Loucy (cell line): ENCODE data around the gene NUDT9.

Experiments used
- H2AFZ ChIP-seq: fragments of 200-600 bp; sonication (generic); 2 replicates; pipeline ENCODE4 v1.6.0; 2016; ENCODE audit warnings: antibody characterized with exemption, mild to moderate bottlenecking, low read length, moderate library complexity
- H3F3A ChIP-seq: fragments of 200-600 bp; 2 replicates; pipeline ENCODE4 v1.6.0; 2016; ENCODE audit warnings: antibody characterized with exemption, low read depth, mild to moderate bottlenecking
- H3K27me3 ChIP-seq: fragments of 200-600 bp; sonication (generic); 2 replicates; pipeline ENCODE4 v1.6.1; 2014; ENCODE audit warnings: low read length, mild to moderate bottlenecking; ENCODE audit not compliant: insufficient read depth, poor library complexity, severe bottlenecking
- H3K36me3 ChIP-seq: fragments of 200-600 bp; sonication (generic); 2 replicates; pipeline ENCODE4 v1.6.1; 2016; ENCODE audit warnings: low read length; ENCODE audit not compliant: insufficient read depth
- H3K4me1 ChIP-seq: fragments of 200-600 bp; sonication (generic); 2 replicates; pipeline ENCODE4 v1.5.1; 2014; ENCODE audit warnings: low read length, mild to moderate bottlenecking; ENCODE audit not compliant: insufficient read depth, poor library complexity, severe bottlenecking
- H3K4me2 ChIP-seq: fragments of 200-600 bp; sonication (generic); 2 replicates; pipeline ENCODE4 v1.6.0; 2014; ENCODE audit warnings: antibody characterized with exemption, low read length, low read depth, mild to moderate bottlenecking; ENCODE audit not compliant: poor library complexity, severe bottlenecking
- H3K4me3 ChIP-seq: fragments of 200-600 bp; sonication (generic); 2 replicates; pipeline ENCODE4 v1.5.1; 2014; ENCODE audit warnings: low read length, mild to moderate bottlenecking, mixed read lengths; ENCODE audit not compliant: poor library complexity, severe bottlenecking
- H3K79me2 ChIP-seq: fragments of 200-600 bp; sonication (generic); 2 replicates; pipeline ENCODE4 v1.6.1; 2014; ENCODE audit warnings: low read length; ENCODE audit not compliant: insufficient read depth
- H3K9ac ChIP-seq: fragments of 200-600 bp; sonication (generic); 2 replicates; pipeline ENCODE4 v1.6.0; 2014; ENCODE audit warnings: mild to moderate bottlenecking, low read depth, low read length, moderate library complexity; ENCODE audit not compliant: poor library complexity, severe bottlenecking
- H3K9me2 ChIP-seq: fragments of 200-600 bp; sonication (generic); replicated peaks from 2 replicates; pipeline ENCODE4 v1.6.1; 2016; ENCODE audit warnings: low read depth, low read length, mixed read lengths
- H3K9me3 ChIP-seq: fragments of 200-600 bp; sonication (generic); 2 replicates; pipeline ENCODE4 v1.6.1; 2014; ENCODE audit warnings: mild to moderate bottlenecking, antibody characterized with exemption, low read length, low read depth; ENCODE audit not compliant: insufficient read depth
- H4K20me1 ChIP-seq: fragments of 200-600 bp; sonication (generic); 2 replicates; pipeline ENCODE4 v1.6.0; 2014; ENCODE audit warnings: antibody characterized with exemption, low read length, mild to moderate bottlenecking; ENCODE audit not compliant: insufficient read depth, poor library complexity, severe bottlenecking
- EZH2phosphoT487 ChIP-seq: fragments of 200-600 bp; IDR thresholded peaks from 2 replicates; pipeline ENCODE4 v1.6.1; 2018; ENCODE audit warnings: antibody characterized with exemption, mild to moderate bottlenecking, moderate library complexity, borderline replicate concordance
- TF ChIP-seq, protein P1 (sequence below): fragments of 200-600 bp; sonication (generic); conservative IDR thresholded peaks from 2 replicates; pipeline ENCODE4 v1.5.1; 2014; ENCODE audit warnings: mild to moderate bottlenecking, antibody characterized with exemption, low read length

The NUDT9 gene, protein sequence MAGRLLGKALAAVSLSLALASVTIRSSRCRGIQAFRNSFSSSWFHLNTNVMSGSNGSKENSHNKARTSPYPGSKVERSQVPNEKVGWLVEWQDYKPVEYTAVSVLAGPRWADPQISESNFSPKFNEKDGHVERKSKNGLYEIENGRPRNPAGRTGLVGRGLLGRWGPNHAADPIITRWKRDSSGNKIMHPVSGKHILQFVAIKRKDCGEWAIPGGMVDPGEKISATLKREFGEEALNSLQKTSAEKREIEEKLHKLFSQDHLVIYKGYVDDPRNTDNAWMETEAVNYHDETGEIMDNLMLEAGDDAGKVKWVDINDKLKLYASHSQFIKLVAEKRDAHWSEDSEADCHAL

DNA sequence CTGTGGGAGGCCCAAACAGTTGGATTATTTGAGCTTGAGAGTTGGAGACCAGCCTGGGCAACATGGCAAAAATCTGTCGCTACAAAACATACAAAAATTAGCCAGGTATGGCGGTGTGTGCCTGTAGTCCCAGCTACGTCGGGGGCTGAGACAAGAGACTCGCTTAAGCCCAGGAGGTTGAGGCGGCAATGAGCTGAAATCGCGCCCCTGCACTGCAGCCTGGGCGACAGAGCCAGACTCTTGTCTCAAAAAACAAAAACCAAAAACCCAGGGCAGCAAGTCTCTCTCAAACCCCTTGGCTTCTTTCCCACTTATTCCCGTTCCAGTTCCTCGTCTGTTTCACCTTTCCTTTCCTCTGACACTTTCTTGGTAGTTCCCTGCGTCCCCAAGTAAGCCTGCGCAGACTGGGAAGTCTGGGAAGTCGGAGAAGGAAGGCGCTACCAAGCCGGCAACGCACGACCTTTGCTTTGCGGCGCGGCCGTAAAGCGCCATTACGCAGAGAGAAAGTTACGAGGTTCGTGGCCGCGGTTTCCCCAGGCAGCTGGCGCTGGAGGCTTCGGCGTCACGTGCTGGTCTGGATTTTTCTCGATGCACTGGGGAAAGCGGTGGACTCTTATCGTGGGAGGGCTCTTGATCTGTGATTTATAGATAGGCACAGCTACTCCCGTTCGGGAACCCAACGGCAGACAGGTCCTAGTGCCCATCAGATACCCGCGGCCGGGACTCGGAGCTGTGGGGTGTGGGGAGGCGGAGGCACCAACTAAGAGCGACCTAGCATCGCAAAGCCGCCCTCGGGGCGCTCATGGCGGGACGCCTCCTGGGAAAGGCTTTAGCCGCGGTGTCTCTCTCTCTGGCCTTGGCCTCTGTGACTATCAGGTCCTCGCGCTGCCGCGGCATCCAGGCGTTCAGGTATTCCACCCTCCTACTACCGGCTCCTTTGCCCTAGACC is at the start of gene NUDT9:
TSS of gene NUDT9 (plus strand) at position 470 of the 949 bp plus-strand sequence. CDS start at position 803, 333 bp downstream.
- H3K9me3 ChIP-seq: no peaks in the 10 kb centered on the region
- no peaks in the 10 kb centered on the region for H3K9me2 ChIP-seq
- TF ChIP-seq EZH2phosphoT487: no peak
- TF ChIP-seq, protein P1, sequence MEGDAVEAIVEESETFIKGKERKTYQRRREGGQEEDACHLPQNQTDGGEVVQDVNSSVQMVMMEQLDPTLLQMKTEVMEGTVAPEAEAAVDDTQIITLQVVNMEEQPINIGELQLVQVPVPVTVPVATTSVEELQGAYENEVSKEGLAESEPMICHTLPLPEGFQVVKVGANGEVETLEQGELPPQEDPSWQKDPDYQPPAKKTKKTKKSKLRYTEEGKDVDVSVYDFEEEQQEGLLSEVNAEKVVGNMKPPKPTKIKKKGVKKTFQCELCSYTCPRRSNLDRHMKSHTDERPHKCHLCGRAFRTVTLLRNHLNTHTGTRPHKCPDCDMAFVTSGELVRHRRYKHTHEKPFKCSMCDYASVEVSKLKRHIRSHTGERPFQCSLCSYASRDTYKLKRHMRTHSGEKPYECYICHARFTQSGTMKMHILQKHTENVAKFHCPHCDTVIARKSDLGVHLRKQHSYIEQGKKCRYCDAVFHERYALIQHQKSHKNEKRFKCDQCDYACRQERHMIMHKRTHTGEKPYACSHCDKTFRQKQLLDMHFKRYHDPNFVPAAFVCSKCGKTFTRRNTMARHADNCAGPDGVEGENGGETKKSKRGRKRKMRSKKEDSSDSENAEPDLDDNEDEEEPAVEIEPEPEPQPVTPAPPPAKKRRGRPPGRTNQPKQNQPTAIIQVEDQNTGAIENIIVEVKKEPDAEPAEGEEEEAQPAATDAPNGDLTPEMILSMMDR: 0 out of 2 replicates have a peak, but pooled peaks have one; percentile 10
- H3K9ac ChIP-seq: peak within 1 kb of the TSS; percentile 85
- H3K79me2 ChIP-seq: peaks cover 42% of the 10 kb centered on the region
- H2AFZ ChIP-seq: peak within 1 kb of the TSS; percentile 99
- no peaks in the 10 kb centered on the region for H4K20me1 ChIP-seq
- H3K4me2 ChIP-seq: peak within 1 kb of the TSS; percentile 79
- peaks cover 38% of the 10 kb centered on the region for H3K4me1 ChIP-seq
- H3F3A ChIP-seq: no peaks in the 10 kb centered on the region
- peak within 1 kb of the TSS; percentile 85 for H3K4me3 ChIP-seq
- no peaks in the 10 kb centered on the region for H3K27me3 ChIP-seq
- H3K36me3 ChIP-seq: no peaks in the 10 kb centered on the region

DNA sequence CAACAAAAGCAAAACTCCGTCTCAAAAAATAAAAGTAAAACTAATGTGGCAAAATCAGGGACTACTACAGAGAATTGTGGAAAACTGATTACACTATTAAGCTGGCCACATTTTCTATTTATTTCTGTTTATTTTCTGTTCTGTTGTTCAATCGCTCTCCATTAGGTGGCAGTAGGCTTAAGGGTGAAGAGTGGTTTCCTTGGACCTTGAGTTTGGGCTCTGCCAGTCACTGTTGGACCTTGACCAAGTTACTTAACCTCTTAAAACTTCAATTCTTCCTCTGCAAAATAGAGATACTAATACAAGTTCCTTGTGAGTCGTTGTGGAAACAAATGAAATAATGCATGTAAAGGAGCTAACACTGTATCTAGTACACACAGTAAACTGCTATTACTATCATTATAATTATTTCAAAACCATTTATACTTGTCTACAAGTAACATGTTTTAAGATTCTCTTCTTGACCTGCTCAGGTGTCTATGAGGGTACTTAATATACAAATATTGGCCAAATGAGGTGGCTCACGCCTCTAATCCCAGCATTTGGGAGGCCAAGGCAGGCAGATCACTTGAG is 46.6 kb upstream of the NUDT9 start:
- Histone ChIP-seq H3K4me2 (no peak overlapping the region), H3K9me3 (no peaks in the 10 kb centered on the region), H3K9me2 (no peaks in the 10 kb centered on the region), H3K79me2 (no peaks in the 10 kb centered on the region), H2AFZ (no peak overlapping the region), H3K27me3 (no peaks in the 10 kb centered on the region), H3K4me3 (no peak overlapping the region), H3K36me3 (peaks cover 24% of the 10 kb centered on the region; the same call in 1 of the 2 replicates), H3F3A (no peaks in the 10 kb centered on the region), H4K20me1 (no peaks in the 10 kb centered on the region), H3K9ac (no peak overlapping the region), H3K4me1 (no peaks in the 10 kb centered on the region)
- TF ChIP-seq, protein P1: peak; percentile 79
- TF ChIP-seq EZH2phosphoT487: no peak

DNA sequence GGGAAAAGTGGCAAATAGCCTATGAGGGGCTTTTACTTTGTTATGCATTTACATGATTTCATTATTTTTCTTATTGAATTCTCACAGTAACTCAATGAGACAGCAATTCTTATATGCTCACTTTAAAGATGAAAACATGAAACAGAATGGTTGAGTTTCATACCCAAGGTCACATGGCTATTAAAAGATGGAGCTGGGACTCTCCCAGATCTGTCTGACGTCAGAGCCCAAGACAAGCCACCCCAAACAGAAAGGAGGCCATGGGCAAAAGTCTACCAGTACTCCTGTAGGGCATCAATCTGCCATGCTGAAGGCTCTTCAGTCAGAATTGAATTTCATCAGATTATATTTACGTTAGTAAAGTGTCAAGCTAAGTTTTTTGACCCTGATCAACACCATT is 44.6 kb upstream of the NUDT9 start:
- Histone ChIP-seq H3K9me3 (no peaks in the 10 kb centered on the region), H3F3A (no peaks in the 10 kb centered on the region), H3K27me3 (no peaks in the 10 kb centered on the region), H3K79me2 (no peaks in the 10 kb centered on the region), H3K4me3 (no peak overlapping the region), H2AFZ (no peak overlapping the region), H3K9me2 (no peaks in the 10 kb centered on the region), H4K20me1 (no peaks in the 10 kb centered on the region), H3K4me2 (no peak overlapping the region), H3K9ac (no peak overlapping the region), H3K4me1 (no peaks in the 10 kb centered on the region), H3K36me3 (peaks cover 20% of the 10 kb centered on the region; the same call in 1 of the 2 replicates)
- TF ChIP-seq, protein P1: no peak
- TF ChIP-seq EZH2phosphoT487: no peak
